ENCODE results near the gene FGF7.
"Not testable (repeated sequence)": the region's sequence is repeated elsewhere in the genome, so short reads cannot be mapped to it uniquely, and the experiment has no call there.

The FGF7 gene, protein sequence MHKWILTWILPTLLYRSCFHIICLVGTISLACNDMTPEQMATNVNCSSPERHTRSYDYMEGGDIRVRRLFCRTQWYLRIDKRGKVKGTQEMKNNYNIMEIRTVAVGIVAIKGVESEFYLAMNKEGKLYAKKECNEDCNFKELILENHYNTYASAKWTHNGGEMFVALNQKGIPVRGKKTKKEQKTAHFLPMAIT

DNA sequence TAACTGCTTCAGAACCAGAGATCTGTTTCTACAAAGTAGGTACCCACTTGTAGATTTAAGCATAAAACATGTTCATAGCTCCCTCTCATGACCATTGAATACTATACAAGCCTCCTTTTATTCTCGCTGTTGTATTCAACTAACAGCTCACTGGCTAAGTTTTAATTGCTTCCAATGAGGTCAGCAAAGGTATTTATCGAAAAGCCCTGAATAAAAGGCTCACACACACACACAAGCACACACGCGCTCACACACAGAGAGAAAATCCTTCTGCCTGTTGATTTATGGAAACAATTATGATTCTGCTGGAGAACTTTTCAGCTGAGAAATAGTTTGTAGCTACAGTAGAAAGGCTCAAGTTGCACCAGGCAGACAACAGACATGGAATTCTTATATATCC lies at the start of gene FGF7:
FGF7 (plus strand) TSS at position 222 of the 400 bp plus-strand sequence. CDS start 1,056 bp downstream, outside the sequence.
- no peak for DNase-seq

DNA sequence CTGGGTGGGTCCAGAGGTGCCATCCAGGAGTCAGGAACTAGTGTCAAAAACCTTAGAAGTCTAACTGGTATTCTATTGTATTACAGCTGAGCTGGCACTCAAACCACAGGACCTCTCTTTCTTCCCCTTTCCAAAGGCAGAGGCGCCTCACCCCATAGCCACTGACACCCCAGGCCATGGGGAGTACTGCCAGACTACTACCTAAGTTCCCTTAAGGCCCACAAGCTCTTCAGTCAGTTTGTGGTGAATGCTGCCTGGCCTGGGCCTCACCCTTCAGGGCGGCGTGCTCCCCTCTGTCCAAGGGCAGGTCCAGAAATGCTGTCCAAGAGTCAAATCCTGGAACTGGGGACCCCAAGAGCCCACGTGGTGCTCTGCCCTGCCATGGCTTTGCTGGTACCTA lies 43.0 kb upstream of the FGF7 start:
- DNase-seq: no peak

DNA sequence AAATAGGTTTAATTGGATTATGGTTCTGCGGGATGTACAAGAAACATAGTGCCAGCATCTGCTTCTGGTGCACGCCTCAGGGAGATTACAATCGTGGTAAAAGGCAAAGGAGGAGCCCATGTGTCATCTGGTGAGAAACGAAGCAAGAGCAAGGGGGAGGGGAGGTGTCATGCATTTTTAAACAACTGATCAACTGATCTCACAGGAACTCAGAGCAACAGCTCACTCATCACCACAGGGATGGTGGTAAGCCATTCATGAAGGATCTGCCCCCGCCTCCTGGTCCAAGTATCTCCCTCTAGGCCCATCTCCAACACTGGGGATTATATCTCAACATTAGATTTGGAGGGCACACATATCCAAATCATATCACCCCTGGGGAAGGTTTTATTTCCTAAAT lies 42.1 kb upstream of the FGF7 start:
- no peak for DNase-seq

DNA sequence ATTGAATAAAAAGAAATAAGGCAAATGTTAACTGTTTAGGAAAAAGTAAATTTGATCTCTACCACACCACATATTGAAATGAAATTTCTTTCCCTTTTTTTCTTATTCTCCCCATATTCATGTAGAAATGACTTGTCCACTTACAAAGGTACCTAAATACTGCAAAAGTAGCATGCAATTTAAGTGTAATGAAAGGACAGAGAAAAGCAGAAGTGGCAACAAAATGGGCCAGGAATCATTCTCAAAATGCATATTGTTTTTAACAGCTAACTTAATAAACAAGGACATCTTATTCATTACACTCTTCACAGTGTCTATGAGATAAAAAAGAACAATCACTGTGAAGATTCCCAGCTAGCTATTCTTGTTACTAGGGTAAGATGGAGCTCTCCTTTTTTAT lies 40.6 kb upstream of the FGF7 start:
- no peak for DNase-seq

DNA sequence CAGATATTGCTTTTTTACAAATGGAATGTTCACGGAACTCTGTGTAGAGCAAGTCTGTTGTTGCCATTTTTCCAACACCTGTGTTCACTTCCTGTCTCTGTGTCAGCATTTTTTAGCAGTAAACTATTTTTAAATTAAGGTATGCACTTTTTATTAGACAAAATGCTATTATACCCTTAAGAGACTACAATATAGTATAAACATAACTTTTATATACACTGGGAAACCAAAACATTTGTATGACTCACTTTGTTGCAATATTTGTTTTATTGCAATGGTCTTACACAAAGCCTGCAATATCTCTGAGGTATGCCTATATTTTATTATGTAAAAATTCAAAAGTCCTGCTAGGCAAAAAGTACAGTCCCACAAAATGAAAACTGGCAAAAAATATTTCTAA lies 39.8 kb upstream of the FGF7 start:
- DNase-seq: no peak

DNA sequence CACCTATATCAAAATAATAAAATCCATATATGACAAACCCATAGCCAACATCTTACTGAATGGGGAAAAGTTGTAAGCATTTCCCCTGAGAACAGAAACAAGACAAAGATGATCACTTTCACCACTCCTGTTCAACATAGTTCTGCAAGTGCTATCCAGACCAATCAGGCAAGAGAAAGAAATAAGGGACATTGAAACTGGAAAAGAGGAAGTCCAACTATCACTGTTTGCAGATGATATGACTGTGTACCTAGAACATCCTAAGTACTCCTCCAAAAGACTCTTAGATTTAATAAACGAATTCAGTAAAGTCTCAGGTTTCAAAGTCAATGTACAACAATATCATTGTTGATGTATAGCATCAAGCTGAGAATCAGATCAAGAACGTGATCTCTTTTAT lies 35.6 kb upstream of the FGF7 start:
- DNase-seq: no peak

DNA sequence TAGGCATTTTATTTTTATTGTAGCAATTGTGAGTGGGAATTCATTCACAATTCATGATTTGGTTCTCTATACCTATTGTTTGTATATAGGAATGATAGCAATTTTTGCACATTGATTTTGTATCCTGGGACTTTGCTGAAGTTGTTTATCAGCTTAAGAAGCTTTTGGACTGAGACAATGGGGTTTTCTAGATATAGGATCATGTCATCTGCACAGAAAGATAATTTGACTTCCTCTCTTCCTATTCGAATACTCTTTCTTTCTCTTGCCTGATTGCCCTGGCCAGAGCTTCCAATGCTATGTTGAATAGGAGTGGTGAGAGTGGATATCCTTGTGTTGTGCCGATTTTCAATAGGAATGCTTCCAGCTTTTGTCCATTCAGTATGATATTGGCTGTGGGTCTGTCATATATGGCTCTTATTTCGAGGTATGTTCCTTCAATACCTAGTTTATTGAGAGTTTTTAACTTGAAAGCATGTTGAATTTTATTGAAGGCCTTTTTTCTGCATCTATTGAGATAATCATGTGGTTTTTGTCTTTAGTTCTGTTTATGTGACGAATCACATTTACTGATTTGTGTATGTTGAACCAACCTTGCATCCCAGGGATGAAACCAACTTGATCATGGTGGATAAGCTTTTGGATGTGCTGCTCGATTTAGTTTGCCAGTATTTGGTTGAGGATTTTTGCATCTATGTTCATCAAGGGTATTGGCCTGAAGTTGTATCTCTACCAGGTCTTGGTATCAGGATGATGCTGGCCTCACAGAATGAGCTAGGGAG lies 20.3 kb upstream of the FGF7 start:
- not testable (repeated sequence) for DNase-seq

DNA sequence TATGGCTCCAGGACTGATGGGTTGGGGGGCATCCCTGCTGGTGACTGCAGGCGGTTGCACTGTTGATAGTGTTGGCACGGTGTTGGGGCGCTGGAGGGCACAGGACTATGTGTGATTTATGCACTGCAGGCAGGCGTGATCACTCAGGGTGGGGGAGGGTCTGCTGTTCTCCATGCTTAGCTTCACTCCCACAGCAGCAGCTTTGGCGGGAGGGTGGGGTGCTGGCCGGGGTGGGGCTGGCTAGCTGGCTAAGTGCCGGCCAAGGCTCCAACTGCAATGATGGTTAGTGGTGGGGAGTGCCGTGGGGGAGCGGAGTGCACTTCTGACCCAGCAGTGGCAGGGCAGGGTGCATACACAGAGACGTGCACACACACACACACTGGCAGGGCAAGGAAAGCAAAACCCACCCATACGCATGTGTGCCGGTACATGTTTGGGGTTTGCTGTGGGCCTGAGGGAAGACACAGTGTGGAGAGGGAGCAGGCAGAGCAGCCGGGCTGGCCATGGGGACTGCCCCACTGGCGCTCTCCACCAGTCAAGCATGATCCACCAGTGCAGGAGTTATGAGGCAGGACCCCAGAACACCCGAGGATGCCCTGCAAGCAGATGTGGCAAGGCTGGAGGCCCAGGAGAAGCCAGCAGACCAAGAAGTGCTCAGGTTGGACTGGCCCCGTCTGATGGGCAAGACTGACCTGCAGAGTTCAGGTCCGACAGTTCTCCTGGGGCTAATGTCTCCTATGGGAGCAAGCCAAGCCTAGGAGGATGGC lies 16.5 kb upstream of the FGF7 start:
- no peak for DNase-seq

DNA sequence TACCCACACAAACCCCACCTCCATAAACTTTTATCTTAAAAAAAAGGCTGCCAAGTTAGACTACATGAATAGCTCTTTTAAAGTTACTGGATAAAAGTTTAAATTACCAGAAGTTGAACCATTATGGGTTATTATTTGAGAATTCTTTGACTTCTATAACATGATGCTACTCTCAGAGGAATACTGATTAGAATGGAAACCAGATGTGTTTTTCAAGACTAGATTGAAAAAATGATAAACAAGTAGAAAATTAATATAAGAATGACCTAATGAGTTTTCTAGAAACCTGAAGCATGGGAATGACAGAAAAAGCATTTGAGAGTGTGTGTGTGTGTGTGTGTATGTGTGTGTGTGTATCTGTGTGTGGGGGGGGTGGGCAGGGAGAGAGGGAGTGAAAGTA lies 12.4 kb upstream of the FGF7 start:
- DNase-seq: no peak

DNA sequence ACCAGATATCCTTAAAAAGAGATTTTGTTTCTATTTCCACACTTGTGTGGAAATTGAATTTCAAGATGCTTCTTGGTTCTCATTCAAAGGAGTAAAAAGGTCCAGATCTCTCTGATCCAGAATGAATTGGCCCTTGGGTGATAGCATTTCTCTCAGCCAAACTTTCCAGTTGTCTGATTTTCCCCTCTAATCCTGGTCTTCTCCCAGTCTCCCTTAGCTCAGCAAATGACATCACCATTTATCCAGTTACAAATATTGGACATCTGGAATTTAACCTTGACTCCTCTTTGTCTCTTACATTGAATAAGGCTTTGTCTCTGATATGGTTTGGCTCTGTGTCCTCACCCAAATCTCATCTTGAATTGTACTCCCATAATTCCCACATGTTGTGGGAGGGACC lies 10.2 kb upstream of the FGF7 start:
- no peak for DNase-seq

DNA sequence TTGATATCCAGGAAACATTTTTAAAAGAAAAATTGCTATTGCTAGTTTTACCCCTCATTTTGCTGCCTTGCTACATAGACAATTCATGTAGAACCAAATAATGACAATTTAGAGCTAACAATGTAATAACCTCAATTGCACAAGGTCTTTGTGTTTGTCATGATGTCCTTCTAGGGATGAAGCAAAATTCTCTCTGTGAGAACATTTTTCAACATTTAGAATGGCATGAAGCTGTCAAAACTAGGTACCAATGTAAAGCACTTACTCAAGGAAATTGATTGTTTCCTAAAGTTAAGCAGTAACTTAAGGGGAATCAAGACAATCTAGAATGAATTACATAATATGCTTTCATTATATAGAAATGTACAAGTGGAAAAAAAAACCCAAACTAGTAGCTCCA lies 7.9 kb upstream of the FGF7 start:
- no peak for DNase-seq

DNA sequence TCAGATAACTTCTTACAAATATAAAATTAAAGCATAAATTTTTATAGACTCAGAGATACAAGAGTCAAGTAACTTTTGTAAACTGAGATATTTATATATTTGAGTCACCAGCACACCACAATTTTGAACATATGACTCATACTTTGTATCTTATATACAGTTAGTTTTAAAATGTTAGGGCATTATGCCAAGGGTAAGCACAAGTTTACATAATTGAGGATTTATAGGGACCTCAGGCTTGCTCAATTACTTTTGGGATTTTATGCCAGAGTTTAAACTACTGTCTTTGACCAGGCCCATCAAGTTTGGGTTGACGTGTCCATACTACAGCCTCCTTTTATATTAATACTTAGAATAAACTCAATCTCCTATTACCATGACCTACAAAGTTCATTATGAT lies 7.4 kb upstream of the FGF7 start:
- no peak for DNase-seq

DNA sequence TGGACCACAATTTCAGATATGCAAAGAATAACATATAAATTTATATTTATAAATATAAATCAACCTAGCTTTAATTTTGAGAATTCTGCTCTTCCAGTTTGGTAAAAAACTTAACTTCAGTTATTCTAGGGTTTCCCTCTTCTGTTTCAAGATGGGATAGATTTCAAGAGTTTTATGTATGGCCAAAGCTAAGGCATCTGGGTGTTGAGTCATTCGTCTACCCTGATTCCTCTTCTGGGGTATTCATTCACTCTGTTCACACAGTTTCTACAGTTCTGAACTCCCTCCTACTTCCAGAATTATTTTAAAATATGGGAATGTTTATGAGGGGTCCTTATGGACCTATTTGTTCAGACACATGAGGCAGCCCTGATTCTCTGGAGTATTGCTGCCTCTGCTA lies 4.2 kb upstream of the FGF7 start:
- DNase-seq: no peak

DNA sequence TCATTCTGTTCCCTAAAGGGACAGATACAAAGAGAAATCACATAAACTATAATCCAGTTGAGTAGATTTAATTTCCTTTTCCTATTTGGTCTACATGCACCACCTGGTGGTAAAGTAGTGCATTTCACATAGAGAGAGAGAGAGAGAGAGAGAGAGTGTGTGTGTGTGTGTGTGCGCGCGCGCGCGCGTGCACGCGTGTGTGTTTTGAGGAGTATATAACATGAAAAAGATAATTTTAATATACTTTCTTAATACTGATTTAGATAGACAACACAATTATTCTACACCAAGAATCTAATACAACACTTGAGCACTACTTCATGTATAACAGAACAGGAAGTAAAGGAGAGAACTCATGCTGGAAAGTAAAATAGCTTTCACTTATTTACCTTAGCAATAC lies 1.1 kb upstream of the FGF7 start:
- peak; percentile 46 for DNase-seq

DNA sequence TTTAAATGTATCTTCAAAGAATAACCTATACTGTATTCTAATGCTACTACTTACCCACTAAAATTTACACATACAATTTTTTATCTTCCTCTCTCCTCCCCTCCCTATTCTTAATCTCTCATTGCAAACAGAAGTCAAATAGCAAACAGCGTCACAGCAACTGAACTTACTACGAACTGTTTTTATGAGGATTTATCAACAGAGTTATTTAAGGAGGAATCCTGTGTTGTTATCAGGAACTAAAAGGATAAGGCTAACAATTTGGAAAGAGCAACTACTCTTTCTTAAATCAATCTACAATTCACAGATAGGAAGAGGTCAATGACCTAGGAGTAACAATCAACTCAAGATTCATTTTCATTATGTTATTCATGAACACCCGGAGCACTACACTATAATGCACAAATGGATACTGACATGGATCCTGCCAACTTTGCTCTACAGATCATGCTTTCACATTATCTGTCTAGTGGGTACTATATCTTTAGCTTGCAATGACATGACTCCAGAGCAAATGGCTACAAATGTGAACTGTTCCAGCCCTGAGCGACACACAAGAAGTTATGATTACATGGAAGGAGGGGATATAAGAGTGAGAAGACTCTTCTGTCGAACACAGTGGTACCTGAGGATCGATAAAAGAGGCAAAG lies 984 bp downstream of the FGF7 start:
- DNase-seq: no peak

DNA sequence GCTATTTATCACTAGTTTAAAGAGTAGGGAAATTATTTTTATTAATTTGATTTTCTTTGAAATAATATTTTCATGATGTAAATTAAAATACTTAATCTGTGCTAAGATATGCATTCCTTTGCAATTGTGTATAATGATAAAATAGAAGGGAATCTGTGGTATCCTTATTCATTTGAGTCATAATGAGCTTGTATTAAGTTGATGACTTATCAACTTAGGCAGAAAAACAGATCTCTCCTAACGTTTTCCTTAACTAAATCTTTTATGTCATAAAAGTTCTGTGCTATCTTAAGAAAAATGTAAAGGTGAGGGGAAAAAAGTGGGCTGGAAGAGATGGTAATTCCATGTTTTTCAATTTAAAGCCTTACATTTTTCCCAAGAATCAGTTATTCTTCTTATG lies 1.9 kb downstream of the FGF7 start:
- DNase-seq: no peak

DNA sequence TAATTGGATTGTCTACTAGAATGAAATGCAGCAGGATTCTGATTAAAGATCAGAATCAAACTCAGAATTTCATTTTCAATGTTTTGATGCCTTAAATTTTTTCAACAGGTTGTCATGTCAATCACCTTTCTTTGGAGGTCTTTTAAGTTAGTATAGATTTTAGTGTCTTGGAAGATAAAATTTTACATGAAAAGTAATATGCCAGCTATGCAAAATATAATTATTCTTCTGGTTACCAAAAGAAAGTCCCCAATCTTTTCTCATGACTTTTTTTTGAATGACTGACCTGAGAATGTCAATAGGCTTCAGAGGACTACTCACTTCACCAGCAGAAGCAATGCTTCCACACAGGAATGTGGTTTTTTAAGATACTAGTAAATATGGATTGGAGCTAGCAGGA lies 4.3 kb downstream of the FGF7 start:
- DNase-seq: no peak

DNA sequence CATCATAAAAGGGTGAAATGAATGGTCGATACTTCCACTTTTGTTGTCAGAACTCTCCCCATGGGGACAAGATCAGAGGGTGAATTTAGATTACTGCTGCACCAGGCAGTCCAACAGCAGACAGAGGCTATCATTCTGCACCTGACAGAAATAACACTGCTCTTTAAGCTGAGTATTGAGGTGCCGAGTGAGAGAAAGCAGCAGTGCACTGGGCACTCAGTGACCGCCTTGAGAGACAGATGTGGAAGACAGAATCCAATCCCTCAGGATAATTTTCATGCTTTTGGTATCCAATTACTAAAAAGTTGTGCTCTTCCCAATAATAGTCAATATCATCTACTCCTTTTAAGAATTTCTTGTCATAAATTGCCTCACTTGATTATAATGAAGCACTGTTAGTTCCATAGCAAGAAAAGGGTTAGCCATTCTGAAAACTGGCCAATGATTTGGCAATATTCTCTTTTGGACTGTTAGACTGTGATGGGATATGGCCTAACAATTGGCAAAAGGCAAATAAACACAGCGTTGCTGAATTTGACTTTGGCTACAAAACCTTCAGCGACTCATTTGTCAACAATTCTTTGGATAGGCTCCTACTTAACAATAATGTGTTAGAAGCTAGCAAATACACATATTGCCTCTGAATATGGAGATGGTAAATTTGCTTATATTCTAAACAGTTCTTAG lies 5.5 kb downstream of the FGF7 start:
- no peak for DNase-seq

DNA sequence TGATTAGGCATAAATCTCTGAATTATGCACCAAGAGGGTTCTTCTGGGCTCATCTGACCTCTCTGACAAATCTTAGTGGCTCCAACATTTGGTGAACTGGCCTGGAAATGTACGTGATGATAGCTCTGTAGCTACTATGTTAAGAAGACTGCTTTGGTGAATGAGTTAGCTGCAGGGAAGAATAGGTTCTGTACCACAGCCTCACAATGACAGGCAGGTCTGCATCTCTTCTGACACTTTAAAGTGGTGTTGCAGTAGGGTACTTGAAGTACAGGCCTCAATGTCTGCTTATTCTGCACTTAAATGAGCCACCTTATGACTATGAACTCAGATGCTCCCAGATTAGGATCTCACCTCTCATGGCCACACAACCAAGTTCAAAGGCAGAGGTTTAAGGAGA lies 7.0 kb downstream of the FGF7 start:
- DNase-seq: no peak

DNA sequence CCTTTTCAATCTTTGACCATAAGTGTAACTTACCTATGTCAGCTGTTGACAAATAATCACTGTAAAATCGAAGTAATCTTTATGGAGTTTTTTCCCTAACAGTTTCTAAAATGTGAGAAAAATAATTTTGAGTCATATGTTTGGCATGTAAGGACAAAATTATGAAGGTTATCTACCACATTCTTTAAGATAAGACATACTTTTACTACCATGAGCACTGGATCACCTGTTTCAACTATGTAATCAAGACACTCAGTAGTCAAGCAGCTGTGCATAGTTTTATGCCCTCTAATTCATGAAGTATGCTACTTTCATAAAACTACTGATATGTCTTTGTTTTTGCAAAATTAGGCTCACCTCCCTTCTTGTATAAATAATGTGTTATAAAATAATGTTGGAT lies 12.1 kb downstream of the FGF7 start:
- no peak for DNase-seq

DNA sequence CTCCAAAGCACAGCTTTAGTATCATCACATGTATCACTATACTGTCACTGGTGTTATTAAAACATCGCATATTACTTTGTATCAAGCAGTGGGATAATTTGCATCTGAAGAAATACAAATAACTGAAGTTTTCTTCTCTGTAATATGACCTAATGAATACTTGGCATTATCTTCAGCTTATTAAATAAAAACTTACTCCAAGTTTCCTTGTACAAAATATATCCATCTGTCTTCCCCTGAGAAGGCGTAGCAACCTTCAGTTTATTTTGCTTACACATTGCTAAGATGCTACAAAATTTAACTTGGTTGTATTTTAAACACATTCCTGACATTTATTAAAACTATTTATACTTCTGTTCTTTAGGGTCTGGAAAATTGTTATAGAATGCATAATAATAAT lies 13.7 kb downstream of the FGF7 start:
- DNase-seq: no peak

DNA sequence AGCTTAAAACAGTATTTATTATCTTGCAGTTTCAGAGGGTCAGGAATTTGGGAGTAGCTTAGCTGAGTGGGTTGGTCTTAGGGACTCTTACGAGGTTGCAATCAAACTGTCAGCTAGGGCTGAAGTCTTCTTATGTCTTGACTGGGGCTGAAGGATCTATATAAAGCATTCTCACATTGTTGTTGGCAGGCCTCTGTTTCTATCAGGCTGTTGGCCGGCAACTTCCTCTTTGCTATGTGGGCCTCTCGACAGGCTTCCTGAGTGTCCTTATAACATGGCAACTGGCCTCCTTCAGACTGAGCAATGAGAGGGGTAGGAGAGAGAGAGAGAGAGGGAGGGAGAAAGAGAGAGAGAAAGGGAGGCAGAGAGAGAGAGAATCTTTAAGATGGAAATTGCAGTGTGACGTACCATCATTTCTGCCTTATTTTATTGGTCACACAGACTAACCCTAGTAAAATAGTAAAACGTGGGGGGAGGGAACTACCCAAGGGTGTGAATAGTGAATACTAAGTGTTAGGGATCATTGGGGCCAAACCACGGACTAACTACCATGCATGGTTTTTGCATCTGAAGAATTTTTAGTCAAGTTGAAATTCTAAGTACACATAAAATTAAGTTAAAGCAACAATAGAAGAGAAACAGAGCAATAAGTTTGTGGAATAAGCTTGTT lies 16.1 kb downstream of the FGF7 start:
- no peak for DNase-seq
